Activated CD4-positive, alpha-beta T cell treated with anti-CD3 and anti-CD28 coated beads, Interleukin-2, amount 50 U/mL, for 4 hours (primary cell): ENCODE results near the gene CBY1.

Experiments
- DNase-seq, 2 experiments: peaks; one replicate each; pipeline ENCODE4 v3.0.0-alpha.2; 2020

CBY1 gene

DNA sequence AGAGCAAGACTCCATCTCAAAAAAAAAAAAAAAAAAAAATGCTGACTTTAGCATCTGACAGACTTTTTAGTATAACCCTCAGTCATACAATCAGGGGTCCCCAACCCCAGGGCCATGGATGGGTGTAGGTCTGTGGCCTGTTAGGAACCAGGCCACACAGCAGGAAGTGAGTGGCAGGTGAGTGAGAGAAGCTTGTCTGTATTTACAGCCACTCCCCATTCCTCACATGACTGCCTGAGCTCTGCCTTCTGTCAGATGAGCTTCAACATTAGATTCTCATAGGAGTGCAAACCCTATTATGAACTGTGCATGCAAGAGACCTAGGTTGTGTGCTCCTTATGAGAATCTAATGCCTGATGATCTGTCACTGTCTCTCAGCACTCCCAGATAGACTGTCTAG lies 3.6 kb upstream of the CBY1 start:
- DNase-seq, result no peak

DNA sequence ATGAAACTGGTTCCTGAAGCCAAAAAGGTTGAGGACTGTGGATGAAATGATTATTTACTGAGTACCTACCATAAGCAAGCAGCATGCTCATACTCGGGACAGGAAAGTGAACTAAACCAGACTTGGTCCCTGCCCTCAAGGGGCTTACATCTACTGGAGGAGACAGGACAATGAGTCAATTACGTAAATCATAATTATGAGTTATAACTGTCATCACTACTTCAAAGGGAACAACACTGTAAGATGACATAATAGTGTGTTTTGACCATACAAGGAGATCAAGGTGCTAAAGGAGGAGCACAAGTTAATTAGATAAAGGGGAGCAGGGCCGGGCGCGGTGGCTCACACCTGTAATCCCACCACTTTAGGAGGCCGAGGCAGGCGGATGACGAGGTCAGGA lies 2.7 kb upstream of the CBY1 start:
- no peak for DNase-seq

DNA sequence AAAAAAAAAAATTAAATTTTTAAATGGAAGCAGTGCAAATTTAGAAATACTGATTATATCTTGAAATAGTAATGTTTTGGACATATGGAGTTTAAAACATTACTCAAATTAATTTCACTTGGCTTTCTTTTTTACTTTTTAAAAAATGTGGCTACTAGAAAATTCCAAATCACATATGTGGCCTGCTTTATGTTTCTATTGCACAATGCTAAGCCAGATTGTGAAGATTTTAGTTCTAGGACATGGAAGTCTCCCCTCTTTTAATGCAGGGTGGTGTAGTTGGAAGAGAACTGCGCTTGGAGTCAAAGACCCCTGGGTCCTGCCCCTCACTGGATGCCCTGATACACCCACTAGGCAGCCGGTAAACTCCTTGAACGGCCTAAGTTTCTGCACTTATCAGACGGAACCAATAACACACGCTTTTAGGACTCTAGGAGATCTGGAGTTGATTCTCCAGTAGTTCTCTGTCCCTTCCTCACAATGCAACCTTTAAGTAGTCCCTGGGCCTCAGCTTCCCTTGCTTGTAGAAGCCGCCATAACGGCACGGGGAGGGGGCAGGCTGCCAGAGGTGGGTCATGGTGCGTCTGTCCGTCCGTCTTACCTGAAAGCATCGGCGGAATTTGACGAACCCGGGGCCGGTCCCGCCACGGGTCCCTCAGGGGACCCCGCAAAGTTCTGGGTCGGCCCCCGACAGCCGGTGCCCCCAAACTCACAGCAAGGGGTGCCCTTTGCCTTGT lies 751 bp upstream of the CBY1 start:
- no peak for DNase-seq

DNA sequence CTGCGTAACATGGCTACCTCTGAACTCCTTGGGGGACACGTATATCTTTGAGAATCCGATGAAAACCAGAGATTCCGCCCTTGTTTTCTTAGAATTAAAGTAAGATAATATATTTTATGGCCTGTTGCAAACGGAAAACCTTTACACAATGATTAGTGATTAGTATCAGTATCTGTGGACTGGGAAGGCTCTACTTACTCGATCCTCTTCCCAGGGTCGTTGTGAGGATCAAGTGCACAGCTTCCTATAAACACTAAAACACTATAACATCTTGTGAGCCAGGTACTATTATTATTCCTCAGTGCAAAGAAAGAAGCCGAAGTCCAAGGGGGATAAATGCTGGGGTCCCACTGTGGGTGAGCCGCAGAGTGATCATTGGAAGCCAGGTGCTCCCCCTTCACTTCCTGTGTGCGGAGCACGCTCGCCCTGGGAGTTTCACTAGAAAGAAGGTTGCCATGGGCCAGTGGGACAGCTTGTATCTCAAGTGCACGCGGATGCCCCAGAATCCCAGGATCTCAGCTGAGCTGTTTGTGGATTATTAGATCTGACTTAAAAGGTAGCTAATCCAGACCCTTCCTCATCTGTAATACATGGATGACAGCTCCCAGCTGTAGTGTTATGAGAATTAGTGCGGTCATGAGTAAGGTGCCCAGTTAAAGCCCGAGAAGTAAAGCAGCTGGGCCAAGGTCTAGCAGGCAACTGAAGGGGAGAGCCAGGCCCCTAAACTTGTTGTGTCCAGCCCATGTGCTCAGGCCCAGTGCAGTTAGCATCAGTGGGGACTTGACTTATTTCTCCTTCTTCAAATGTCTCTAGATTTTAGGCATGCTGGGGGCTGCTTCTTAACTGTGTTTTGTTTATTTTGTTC lies 839 bp downstream of the CBY1 start:
- peak in 1 of 2 experiments; percentile 6 for DNase-seq

DNA sequence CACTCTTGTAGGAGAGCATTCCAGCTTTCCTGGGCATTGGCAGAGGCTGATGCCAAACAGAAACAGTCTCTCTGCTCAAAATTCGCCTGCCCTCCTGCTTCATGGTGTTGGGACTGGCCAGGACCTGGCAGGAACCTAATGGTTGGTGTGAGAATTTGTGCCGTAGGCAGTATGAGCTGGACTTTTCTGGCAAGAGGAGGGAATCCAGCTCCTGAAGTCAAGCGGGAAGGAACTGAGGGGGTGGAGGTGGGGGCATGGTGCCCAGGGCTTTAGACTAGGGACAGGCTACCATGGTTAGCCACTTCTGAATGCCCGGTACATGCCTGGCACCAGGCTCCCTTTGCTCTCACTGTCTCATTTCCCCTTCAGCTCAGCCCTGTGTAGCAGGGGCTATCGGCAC lies 18.4 kb downstream of the CBY1 start:
- no peak for DNase-seq

DNA sequence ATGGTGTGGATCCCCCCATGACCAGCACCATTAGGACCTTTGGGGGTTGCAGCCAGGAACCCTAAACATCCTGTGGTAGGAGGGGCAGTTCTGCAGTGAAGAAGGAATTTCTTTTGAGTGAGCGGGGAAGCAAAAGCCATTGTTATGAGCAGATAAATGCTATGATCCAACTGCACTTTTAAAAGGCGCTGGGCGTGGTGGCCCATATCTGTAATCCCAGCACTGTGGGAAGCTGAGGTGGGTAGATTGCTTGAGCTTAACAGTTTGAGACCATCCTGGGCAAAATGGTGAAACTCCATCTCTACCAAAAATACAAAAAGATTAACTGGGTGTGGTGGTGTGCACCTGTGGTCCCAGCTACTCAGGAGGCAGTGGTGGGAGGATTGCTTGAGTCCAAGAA lies 19.4 kb downstream of the CBY1 start:
- no peak for DNase-seq

DNA sequence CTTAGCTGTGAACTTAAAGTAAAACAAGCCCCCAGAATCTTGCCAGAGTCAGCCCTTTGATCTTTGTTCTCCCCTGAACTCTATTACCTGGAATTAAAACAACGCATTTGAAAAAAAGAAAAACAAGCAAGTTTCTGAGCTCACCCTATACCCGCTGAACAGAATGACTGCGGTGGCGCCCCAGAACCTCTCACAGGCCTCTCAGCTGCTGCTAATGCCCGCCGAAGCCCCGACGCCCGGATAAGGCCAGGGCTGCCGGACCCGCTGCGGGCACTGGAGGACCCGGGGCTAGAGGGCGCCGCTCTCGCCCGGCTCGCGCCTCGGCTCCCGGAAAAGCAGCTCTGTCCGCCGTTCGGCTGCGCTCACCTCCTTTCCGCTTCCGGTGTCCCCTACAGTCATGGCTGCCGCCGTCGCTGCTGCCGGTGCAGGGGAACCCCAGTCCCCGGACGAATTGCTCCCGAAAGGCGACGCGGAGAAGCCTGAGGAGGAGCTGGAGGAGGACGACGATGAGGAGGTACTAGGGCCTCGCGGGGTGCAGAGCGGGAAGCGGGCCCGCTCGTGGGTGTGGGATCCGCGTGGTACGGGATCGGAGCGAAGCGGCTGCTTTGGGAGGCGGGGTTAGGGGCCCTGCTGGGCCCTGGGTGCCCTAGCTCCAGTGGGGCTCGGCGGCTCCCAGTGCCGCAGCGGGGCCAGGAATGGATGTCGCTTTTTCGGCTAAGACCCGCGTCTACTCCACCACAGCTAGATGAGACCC lies 25.3 kb downstream of the CBY1 start, which contains the start of gene TOMM22:
Gene TOMM22 (plus strand): TSS at position 376 of the 754 bp plus-strand sequence. CDS start 22 bp downstream, at position 398.
- peak; percentile 70 to 73 for DNase-seq

DNA sequence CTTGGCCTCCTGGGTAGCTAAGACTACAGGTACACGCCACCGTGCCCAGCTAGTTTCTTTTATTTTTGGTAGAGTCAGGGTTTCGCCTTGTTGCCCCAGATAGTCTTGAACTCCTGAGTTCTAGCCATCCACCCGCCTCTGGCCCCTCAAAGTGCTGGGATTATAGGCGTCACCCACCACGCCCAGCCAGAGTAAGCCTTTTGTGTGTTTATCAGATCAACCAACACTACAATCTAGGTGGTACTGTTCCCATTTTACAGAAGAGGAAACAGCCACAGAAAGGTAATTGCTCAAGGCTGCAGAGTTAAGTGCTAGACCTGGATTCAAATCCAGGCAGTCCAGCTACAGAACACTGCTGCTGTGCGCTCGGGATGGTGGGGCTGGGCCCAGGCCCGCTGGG lies 28.5 kb downstream of the CBY1 start:
- DNase-seq, result no peak

DNA sequence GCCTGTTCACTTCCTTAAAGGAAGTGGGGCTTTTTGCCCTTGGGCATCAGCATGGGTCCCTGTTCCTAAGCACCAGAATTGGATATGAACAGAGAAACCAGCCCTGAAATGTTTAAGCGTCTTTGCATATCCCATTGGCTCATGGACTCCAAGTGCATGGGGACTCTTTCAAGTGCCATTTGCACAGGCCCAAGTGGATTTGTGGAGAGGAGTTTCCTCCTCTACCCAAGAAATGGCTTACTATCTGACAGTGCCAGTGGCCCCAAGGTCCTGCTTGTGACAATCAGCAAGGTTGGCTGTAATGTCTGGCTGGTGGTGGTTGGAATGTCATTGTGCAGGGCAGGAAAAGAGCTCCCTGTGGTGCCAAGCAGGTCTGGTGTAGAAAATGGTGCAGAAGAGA lies 29.3 kb downstream of the CBY1 start:
- DNase-seq, result no peak

DNA sequence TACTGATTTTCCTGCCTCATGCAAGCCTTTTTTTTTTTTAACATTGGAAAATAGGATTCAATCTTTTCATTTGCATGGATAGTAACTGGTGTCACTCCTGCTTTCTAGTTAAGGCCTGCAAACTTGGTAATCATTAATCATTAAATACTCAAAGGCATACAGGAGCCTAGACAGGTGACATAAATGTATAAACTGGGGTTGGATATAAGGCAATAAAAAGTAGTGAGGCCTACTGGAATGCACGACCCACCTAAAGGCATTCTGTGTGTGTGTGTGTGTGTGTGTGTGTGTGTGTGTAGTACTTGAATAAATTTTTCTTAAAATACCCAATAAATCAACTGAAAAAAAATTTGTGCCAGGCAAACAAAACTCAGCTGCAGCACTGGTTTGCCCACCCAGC lies 33.2 kb downstream of the CBY1 start:
- DNase-seq, result no peak

DNA sequence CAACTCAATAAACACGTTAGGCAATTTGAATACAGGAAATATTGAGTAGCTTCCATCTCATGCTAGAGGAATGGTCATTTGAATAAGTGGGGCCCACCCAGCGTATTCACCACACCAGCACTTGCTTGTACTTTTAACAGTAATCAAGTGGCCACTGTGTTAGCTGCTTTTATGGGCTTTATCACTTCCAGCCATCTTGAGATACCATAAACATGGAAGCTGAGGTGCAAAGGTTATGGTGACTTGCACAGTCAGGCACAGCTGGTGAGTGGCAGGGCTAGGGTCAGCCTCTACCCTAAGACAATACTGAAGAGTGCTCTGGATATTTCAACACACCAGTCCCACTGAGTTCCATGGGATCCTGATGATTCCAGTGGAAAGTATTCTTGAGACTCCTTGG lies 37.6 kb downstream of the CBY1 start:
- DNase-seq, result no peak

DNA sequence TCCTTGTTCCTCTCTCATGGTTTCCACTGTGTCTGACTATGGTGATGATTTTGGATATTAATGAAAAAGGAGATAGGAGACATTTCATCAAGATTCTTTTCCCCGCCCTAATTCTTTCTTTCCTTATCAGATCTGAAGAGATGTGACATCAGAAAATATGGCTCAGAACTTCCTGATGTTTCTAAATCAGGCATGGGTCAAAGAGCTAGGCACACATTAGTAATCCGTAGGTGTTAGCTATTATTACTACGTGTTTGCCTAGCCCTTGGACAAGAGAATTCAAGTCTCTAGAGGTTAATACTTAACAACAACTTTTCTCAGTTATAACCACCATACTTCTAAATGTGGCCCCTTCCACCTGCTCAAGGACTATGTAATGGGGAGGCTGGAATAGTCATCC lies 38.5 kb downstream of the CBY1 start:
- DNase-seq, result no peak

DNA sequence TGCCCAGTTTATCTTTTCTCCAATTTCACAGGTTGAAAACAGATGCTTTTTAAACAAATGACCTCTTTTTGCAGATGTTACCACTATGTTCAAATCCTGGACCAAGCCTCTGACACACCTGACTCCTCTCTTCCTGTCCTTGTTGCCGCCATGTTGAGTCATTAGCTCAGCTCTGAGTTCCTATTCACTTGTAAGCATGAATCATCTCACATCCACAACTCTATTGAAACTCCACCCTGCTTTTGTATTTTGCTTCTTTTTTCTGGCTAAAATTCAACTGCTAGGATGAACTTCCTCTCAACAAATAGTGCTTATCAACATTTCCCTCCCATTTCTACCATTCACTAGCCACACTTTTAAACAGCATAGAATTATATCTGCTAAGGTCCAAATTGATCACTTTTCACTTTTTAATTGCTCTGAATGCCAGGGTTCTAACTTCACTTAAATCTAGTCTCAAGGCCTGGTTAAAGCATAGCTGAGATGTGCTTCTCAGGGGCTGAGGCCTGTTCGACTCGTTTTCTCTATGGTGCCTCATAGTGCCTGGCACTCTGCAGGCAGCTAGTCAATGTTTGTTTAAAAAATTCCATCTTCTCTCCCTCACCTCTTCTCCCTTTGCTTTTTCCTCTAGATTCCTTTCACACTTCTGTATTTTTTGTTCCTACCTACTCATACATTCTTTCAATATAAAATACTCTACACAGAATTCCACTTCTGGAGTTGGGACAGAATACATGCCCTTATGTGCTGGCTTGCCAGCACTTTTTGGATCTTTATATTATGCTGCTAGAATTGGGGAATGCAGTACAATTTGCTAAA lies 40.4 kb downstream of the CBY1 start:
- DNase-seq, result peak; percentile 31 to 45

DNA sequence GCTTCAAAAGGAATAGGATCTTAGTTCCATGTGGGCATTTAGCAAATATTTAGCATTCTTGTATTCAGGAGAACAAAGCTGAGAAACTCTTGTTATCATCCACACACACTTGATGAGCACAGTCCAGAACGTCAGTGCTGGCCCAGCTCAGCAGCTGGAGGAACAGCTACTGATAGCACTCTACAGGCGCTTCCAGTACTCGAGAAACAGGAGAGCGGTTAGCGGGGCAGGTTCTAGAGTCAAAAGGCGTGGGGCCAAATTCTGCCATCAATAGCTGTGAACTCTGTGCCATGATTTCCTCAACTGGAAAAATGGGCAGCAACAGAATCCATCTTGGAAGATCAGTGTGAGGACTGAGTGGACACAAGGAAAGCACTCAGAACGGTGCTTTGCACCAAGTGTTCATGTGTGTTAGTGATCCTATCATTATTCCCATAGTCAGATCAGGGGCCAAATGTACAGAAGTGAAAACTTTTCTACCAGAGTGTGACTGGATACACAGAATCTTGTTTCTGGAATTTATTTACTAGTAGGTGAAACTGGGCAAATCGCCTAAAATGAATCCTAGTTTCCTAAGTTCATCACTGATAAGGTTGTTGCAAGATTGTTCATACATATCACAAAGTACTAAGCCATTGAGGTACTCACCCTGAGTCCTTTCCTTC lies 41.1 kb downstream of the CBY1 start:
- no peak for DNase-seq

DNA sequence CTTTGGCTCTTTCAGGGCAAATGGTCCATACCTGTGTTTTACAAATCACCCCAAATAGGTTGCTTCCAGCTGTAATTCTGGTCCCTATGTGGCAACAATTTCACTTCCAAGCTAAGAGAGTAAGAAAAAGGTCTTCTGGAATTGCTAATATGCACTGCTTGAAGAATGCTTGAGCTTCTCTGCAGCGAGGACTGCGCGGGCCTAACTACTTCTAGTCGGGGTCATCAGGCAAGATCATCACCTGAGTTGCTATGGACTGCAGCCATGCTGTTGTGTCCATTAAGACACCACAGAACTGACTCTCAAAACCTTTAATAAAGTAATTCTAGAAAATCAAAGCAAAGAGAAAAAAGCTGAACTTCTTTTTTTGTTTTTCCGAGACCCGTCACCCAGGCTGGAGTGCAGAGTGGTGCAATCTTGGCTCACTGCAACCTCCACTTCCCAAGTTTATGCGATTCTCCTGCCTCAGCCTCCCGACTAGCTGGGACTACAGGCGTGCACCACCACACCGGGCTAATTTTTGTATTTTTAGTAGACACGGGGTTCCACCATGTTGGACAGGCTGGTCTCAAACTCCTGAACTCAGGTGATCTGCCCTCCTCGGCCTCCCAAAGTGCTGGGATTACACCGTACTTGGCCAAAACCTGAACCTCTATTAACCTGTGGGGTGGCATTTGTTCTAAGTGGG lies 42.1 kb downstream of the CBY1 start:
- no peak for DNase-seq

DNA sequence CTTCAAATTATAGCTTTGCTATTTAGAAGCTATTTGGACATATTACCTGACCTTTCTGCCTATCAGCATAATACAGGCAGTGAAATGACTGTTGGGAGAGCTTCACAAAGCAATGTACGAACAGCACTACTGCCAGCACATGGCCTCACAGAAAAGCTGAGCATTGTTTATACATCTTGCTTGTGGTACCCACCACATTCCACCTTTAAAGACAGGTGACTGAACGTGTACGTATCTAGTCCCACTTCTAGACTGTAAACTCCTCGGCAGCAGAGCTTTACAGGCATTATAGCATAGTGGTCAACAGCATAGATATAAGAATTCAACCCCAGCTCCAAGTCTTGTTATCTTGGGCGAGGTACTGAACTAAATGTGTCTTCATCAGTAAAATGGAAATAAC lies 42.7 kb downstream of the CBY1 start:
- DNase-seq, result no peak

DNA sequence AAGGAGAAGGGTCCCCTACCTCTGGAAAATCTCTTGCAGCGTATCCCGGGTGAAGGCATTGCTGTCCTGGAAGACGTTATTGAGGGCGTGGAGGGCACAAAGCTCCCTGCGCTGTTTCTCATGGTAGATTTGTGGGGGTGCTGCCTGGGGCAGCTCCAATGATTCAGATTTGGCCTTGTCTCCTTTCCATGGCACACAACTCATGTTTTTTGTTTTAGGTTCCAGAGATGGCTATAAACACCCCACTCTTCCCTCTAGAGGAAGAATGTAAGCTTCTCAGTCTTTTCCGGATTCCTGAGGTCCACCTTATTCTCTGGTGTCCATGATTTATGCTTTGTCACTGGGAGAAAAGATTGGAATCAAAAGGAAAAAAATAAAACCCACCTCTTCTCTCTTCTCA lies 43.3 kb downstream of the CBY1 start:
- no peak for DNase-seq

DNA sequence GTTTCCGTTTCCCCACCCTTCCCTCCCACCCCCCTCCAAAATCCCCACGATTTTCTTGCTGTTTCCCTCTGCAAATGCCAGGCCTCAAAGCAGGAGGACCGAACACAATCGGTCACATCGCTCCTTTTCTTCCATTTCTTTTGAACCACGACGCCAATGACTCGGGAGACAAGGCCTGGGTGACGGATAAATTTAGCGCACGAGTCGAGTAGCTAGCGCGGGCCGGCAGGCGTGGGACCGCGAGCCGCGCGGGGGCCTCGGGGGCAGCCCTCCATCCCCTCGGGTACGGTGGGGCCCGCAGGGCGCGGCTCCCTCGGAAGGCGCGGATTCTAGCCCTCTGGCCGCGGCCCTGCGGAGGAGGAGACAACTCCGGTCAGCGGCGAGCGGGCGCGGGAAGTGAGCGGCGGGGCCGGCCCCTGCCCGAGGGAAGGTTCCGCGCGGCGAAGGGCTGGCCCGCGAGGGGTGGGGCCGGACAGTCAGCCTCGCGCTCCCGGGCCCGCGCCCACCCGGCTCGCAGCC lies 43.9 kb downstream of the CBY1 start:
- peak in 1 of 2 experiments; percentile 16 for DNase-seq

DNA sequence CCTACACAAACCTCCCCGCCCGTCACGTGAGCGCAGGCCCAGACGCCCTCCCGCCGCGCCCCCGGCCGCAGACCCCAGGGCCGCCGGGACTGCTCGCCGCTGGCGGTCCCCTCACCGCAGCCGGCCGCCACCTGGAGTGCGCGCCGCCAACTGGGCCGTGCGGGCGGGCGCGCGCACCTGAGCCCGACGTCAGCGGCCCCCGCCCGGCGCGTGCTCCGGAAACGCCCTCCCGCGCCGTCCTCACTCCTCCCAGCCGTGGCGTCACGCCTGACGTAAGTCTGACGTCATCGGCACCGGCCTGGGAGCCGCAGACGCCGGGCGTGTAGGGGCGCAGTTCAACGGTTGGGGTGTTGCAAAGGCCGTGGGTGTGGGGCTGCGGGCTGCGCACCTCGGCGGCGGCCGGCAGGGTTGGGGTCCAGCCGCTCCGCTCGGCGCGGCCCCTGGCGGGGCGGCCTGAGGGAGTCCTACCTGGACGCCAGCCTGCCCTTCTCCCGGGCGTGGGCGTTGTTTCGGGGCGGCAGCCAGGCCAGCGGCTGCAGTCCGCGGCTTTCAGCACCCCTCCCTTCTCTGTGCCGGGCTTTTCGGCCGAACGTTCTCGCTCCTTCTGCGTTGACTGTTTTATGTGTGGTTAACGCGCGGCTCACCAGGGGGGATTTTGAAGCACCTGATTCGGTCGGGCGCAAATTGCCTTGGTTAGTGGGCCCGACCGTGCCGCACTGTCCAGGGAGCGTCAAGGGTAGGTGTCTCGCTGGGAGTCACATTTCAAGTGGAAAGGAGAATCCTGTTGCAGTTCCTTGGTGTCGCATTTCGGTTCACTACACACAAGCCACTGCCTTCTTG lies 44.6 kb downstream of the CBY1 start, which contains the start of gene JOSD1:
Gene JOSD1 (minus strand): TSS at position 155 of the 840 bp plus-strand sequence. CDS start 956 bp downstream, outside the sequence.
- peak; percentile 97 for DNase-seq

DNA sequence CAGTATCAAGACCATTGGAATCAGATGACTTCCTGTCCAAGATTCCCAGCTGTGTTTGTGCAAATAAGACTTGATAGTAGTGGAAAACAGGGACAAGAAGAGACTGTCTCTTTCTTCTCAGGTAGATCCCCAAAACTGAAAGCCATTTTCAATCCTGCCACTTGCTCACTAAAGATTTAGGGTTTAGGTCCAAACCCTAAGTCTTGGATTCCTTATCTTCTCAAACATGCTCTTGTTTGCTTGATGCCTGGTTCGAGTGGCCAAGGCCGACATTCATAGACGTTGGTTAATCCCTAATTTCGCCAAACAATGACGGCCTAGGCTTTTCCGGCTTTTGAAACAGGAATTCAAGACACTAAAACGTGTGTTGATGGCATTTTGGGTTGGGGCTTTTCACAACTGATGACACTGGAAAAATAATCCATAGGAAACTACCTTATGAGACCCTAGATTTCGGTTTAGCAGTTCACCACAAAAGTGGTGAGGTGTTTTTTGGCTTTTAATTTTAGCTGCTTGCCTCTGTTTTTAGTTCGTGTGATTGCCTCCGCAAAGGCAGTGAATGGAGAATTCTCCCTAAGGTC lies 48.3 kb downstream of the CBY1 start:
- no peak for DNase-seq
